HG03280 (cell line): Measurements from ENCODE around the gene CEP131.

Experiments
- ATAC-seq: cut with Tn5 transposase; IDR thresholded peaks from one replicate; pipeline ENCODE4 v1.9.1; 2021; ENCODE audit warnings: mild to moderate bottlenecking, moderate library complexity; ENCODE audit not compliant: unreplicated experiment

The CEP131 gene

GRCh38 chr17:81203136-81203535 is 19.6 kb downstream of the CEP131 start:
- ATAC-seq: no peak

GRCh38 chr17:81202318-81202717 is 20.4 kb downstream of the CEP131 start:
- no peak for ATAC-seq

- no peak for ATAC-seq
Observed at GRCh38 chr17:81200695-81201580, 21.8 kb downstream of the CEP131 start.

GRCh38 chr17:81200201-81200600 is 22.6 kb downstream of the CEP131 start:
- no peak for ATAC-seq

GRCh38 chr17:81199482-81199830 is 23.3 kb downstream of the CEP131 start:
- no peak for ATAC-seq

GRCh38 chr17:81198826-81199481 is 23.8 kb downstream of the CEP131 start:
- ATAC-seq: no peak

GRCh38 chr17:81197831-81198490 is 24.8 kb downstream of the CEP131 start:
- no peak for ATAC-seq

GRCh38 chr17:81197409-81197795 is 25.4 kb downstream of the CEP131 start:
- ATAC-seq: no peak

GRCh38 chr17:81196505-81197408 is 26.0 kb downstream of the CEP131 start:
- ATAC-seq: no peak

- no peak for ATAC-seq
Observed at GRCh38 chr17:81195941-81196495, 26.7 kb downstream of the CEP131 start.

- no peak for ATAC-seq
Observed at GRCh38 chr17:81194941-81195901, 27.5 kb downstream of the CEP131 start.

GRCh38 chr17:81194225-81194760 is 28.5 kb downstream of the CEP131 start:
- no peak for ATAC-seq

GRCh38 chr17:81193470-81194224 is 29.1 kb downstream of the CEP131 start:
- no peak for ATAC-seq

- ATAC-seq: no peak
Observed at GRCh38 chr17:81193051-81193410, 29.7 kb downstream of the CEP131 start.

- no peak for ATAC-seq
Observed at GRCh38 chr17:81192386-81193050, 30.2 kb downstream of the CEP131 start.

GRCh38 chr17:81191646-81192045 is 31.1 kb downstream of the CEP131 start:
- no peak for ATAC-seq

- ATAC-seq: no peak
Observed at GRCh38 chr17:81191116-81191515, 31.6 kb downstream of the CEP131 start.

- no peak for ATAC-seq
Observed at GRCh38 chr17:81190591-81190990, 32.2 kb downstream of the CEP131 start.
